CD14-positive monocyte (primary cell): ENCODE measurements around the gene IL17B. TPM values are rescaled to one million over a fixed set of nuclear protein-coding genes. Genes with fewer than 3 reads are reported as not detected.

Experiments
- DNase-seq, 3 donors: peaks; one replicate each; pipeline ENCODE4 v3.0.0-alpha.2; 2011 to 2022
- H2AFZ ChIP-seq: 2 replicates; pipeline ENCODE4 v1.6.0; 2012; ENCODE audit warnings: mild to moderate bottlenecking, low read depth, low read length, inconsistent platforms; ENCODE audit not compliant: insufficient read depth, poor library complexity, severe bottlenecking
- H3K27ac ChIP-seq, 2 donors: 1 replicate in 1 of 2; 2 replicates in 1 of 2; pipeline ENCODE4 v1.5.1; 2012 to 2013; ENCODE audit warnings: low read length in 2 of 2, control low read depth in 1 of 2, inconsistent platforms in 1 of 2, low read depth in 1 of 2, mild to moderate bottlenecking in 1 of 2
- H3K27me3 ChIP-seq, 2 donors: one replicate each; pipeline versions ENCODE4 v1.6.0 to v1.6.1; 2011 to 2013; ENCODE audit warnings: low read length in 2 of 2; ENCODE audit not compliant: control insufficient read depth in 2 of 2, insufficient read depth in 2 of 2
- H3K36me3 ChIP-seq, 2 donors: replicated peaks in 1 of 2; 1 replicate in 1 of 2; 2 replicates in 1 of 2; pipeline versions ENCODE4 v1.5.1 to v1.6.1; 2012 to 2013; ENCODE audit warnings: low read length in 2 of 2, control low read depth in 1 of 2, inconsistent platforms in 1 of 2, mild to moderate bottlenecking in 1 of 2; ENCODE audit not compliant: insufficient read depth in 2 of 2, control insufficient read depth in 1 of 2
- H3K4me1 ChIP-seq, 2 donors: 1 replicate in 1 of 2; 2 replicates in 1 of 2; pipeline versions ENCODE4 v1.5.1 to v1.6.1; 2012 to 2013; ENCODE audit warnings: low read length in 2 of 2, control low read depth in 1 of 2, inconsistent platforms in 1 of 2, mild to moderate bottlenecking in 1 of 2, moderate library complexity in 1 of 2; ENCODE audit not compliant: insufficient read depth in 2 of 2, control insufficient read depth in 1 of 2
- H3K4me2 ChIP-seq: replicated peaks from 2 replicates; pipeline ENCODE3; 2012; ENCODE audit warnings: low read length, moderate library complexity, mild to moderate bottlenecking; ENCODE audit not compliant: poor library complexity, severe bottlenecking; ENCODE audit errors: extremely low read depth
- H3K4me3 ChIP-seq, 3 experiments: fragments of 200-600 bp in 1 of 3; sonication (generic) in 1 of 3; replicated peaks in 1 of 3; 1 replicate in 2 of 3; 2 replicates in 1 of 3; pipeline ENCODE4 v1.5.1; 2011 to 2013; ENCODE audit warnings: low read length in 3 of 3, mild to moderate bottlenecking in 3 of 3, control low read depth in 2 of 3, low read depth in 2 of 3, inconsistent platforms in 1 of 3, moderate library complexity in 1 of 3
- H3K79me2 ChIP-seq: 2 replicates; pipeline ENCODE4 v1.6.0; 2012; ENCODE audit warnings: mild to moderate bottlenecking, control low read depth, inconsistent platforms, low read length, moderate library complexity; ENCODE audit not compliant: insufficient read depth
- H3K9ac ChIP-seq: 2 replicates; pipeline ENCODE4 v1.6.0; 2017; ENCODE audit warnings: low read length, mild to moderate bottlenecking; ENCODE audit not compliant: insufficient read depth, poor library complexity, severe bottlenecking
- H3K9me3 ChIP-seq, 2 donors: replicated peaks in 1 of 2; 1 replicate in 1 of 2; 2 replicates in 1 of 2; pipeline versions ENCODE4 v1.5.1 to v1.6.1; 2012 to 2013; ENCODE audit warnings: low read length in 2 of 2, control low read depth in 1 of 2; ENCODE audit not compliant: control insufficient read depth in 1 of 2, insufficient read depth in 1 of 2
- H4K20me1 ChIP-seq: 2 replicates; pipeline ENCODE4 v1.6.0; 2012; ENCODE audit warnings: mild to moderate bottlenecking, low read length, control low read depth, moderate library complexity; ENCODE audit not compliant: insufficient read depth
- H3K27ac Mint-ChIP-seq, 7 donors: one replicate each; pipeline ENCODE4 v1.8.0; 2020; ENCODE audit warnings: mild to moderate bottlenecking in 7 of 7, mixed read lengths in 7 of 7, moderate library complexity in 6 of 7, inconsistent platforms in 2 of 7
- H3K27me3 Mint-ChIP-seq, 3 donors: one replicate each; pipeline ENCODE4 v1.8.0; 2021 to 2022; ENCODE audit warnings: low read depth in 3 of 3, mild to moderate bottlenecking in 3 of 3, mixed read lengths in 3 of 3, moderate library complexity in 3 of 3, inconsistent platforms in 1 of 3
- H3K36me3 Mint-ChIP-seq, 2 donors: one replicate each; pipeline ENCODE4 v1.8.0; 2020; ENCODE audit warnings: mixed read lengths in 2 of 2, inconsistent platforms in 1 of 2, mild to moderate bottlenecking in 1 of 2
- H3K4me1 Mint-ChIP-seq: one replicate; pipeline ENCODE4 v1.8.0; 2020; ENCODE audit warnings: mild to moderate bottlenecking, mixed read lengths
- H3K4me3 Mint-ChIP-seq, 2 donors: one replicate each; pipeline ENCODE4 v1.8.0; 2020; ENCODE audit warnings: mild to moderate bottlenecking in 2 of 2, mixed read lengths in 2 of 2, moderate library complexity in 1 of 2
- H3K9me3 Mint-ChIP-seq, 7 donors: one replicate each; pipeline ENCODE4 v1.8.0; 2020 to 2022; ENCODE audit warnings: mixed read lengths in 7 of 7, mild to moderate bottlenecking in 6 of 7, moderate library complexity in 6 of 7, inconsistent platforms in 2 of 7
- CTCF ChIP-seq: fragments of 200-600 bp; IDR thresholded peaks from one replicate; pipeline ENCODE4 v1.8.0; 2022; ENCODE audit warnings: antibody characterized with exemption, mild to moderate bottlenecking
- WGBS: methylation state at CpG from one replicate; pipeline ENCODE4 v1.1.5; 2013; ENCODE audit warnings: missing lambda C conversion rate; ENCODE audit not compliant: insufficient coverage; 5-methylcytosine and 5-hydroxymethylcytosine counted together
- intact Hi-C, 2 donors: fragments of 100-400 bp; cut with micrococcal nuclease; formaldehyde crosslinking; loops; one replicate each; pipeline versions ENCODE4 v1.15.0 to v1.15.1; 2023
- polyA plus RNA-seq, 3 donors: library from polyadenylated mRNA; depleted of rRNA in 1 of 3; unstranded in 2 of 3; stranded (reverse) in 1 of 3; fragments of 300-500 nt in 2 of 3; fragments of >200 nt in 1 of 3; fragmentation: Illumina TruSeq in 2 of 3; gene quantifications; 1 replicate in 2 of 3; 2 replicates in 1 of 3; pipeline ENCODE4 v1.2.3, GENCODE V29; 2012 to 2021

The IL17B gene
- polyA plus RNA-seq, 3 donors: not detected

- TF ChIP-seq CTCF: no peak
- no peaks in the 10 kb centered on the region for H3K79me2 ChIP-seq
- H3K27me3 ChIP-seq: no peaks in the 10 kb centered on the region
- no peak overlapping the region for H3K27ac ChIP-seq
- H2AFZ ChIP-seq: peak overlapping the region; percentile 12
- no peak for DNase-seq
- Mint-ChIP-seq H3K27ac (no peak overlapping the region), H3K4me3 (no peak overlapping the region), H3K36me3 (no peaks in the 10 kb centered on the region), H3K4me1 (peaks cover 30% of the 10 kb centered on the region), H3K9me3 (no peaks in the 10 kb centered on the region), H3K27me3 (peaks cover 2 to 6% (median 2%) of the 10 kb centered on the region in 3 donors)
- no peak overlapping the region for H3K4me3 ChIP-seq
- intact Hi-C loops: no loop called here
- no peaks in the 10 kb centered on the region for H4K20me1 ChIP-seq
- no peaks in the 10 kb centered on the region for H3K36me3 ChIP-seq
- H3K9me3 ChIP-seq: no peaks in the 10 kb centered on the region
- H3K4me2 ChIP-seq: no peak overlapping the region
- peaks cover 10 to 11% of the 10 kb centered on the region in 2 donors for H3K4me1 ChIP-seq
- 96% methylated on average over 5 of the region's 7 CpGs for WGBS
- H3K9ac ChIP-seq: no peak overlapping the region
These were observed 42.2 kb upstream of the IL17B start for GRCh38 chr5:149421372-149421685.

GRCh38 chr5:149420545-149421371 lies 41.7 kb upstream of the IL17B start:
- Histone ChIP-seq H3K27me3 (no peaks in the 10 kb centered on the region), H3K4me2 (no peak overlapping the region), H3K79me2 (no peaks in the 10 kb centered on the region), H3K9me3 (no peaks in the 10 kb centered on the region), H3K36me3 (no peaks in the 10 kb centered on the region), H3K4me3 (no peak overlapping the region), H3K27ac (no peak overlapping the region), H3K4me1 (peaks cover 10 to 11% of the 10 kb centered on the region in 2 donors), H3K9ac (no peak overlapping the region), H4K20me1 (no peaks in the 10 kb centered on the region), H2AFZ (peak overlapping the region; percentile 12)
- no peak for DNase-seq
- Mint-ChIP-seq H3K27me3 (peaks cover 2 to 6% (median 2%) of the 10 kb centered on the region in 3 donors), H3K9me3 (no peaks in the 10 kb centered on the region), H3K36me3 (no peaks in the 10 kb centered on the region), H3K4me3 (no peak overlapping the region), H3K27ac (peak overlapping the region in 2 of 7 donors; percentile 10 to 44), H3K4me1 (peaks cover 30% of the 10 kb centered on the region)
- TF ChIP-seq CTCF: no peak
- intact Hi-C loops: no loop called here
- WGBS: 66% methylated on average over 15 of the region's 18 CpGs
